ENCODE measurements around the gene MIX23.
A peak's percentile ranks its signal among the peaks of the same experiment; 100 is the strongest.

MIX23 gene

DNA sequence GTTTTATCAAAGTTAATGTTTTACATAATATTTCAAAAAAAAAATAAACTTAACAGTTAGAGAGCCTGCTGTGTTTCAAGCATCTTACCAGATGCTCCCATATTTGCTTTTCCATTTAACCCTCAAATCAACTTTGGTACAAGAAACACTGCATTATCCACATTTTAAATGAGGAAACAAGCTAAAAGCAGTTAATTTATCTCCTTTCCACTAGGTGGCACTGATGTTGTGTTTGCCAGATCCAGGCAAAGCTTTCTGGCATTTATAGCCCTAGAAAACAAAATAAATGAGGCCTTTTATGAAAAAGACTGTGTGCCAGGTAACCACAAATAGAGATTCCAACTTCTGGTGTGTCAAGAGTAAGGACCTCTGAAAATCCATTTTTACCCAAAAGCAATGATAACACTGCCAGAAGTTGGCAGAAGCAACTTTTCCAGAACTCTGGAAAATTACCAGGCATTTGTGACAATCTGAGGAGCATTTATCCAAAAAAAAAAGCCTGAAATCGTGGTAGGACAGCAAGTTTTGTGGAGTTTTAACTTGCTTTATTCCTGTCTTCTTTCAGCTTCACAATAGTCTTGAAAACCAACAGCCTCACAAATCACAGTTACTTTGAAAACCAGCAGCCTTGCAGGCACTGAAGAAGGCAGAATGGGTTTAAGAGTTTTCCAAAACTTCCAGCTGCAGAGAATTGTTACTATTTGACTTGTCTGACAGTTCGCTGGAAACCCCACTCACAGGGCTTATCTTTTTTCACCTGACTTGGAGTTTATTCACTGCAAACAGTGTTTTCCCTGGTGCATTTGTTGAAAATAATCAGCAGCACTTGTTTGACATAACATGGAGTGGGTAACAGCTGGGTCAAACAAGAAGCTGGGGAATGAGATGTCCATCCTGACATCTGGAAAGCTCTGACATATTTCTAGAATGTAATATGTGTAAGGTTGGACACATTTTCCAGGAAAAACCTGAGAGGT is 10.1 kb upstream of the MIX23 start:
- peak in 1 of 5 donors; percentile 56 for DNase-seq

DNA sequence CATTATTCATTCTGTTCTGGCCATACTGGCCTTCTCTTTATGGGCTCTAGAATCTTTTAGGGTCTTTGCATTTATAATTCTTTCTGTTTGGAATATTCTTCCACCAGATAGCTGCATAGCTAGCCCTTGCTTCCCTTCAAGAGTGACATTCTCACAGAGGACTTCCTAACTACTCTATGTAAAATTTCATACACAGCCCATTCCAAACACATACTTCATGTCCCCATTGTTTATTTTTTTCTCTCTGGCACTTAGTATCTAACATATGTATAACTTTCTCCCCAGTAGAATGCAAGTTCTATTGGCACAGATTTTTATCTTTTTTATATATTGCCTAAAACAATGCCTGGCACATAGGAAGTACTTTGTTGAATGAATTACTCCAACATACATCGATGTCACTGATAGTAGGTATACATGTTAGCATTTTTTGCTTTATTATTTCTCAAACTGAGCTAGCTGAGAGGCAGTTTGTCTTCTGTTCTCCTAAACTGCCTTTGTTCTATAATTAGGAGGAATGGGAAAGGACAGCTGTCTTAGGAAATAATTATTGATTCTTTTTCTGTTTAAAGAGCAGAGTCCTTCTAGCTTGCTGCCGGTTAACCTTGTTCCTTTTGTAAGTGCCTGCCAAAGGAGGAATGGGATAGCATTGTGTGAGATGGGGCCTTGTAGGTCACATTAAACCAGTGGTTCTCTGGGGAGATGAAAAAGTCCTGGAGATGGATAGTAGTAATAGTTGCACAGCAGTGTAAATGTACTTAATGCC is 8.8 kb upstream of the MIX23 start:
- DNase-seq, result no peak

DNA sequence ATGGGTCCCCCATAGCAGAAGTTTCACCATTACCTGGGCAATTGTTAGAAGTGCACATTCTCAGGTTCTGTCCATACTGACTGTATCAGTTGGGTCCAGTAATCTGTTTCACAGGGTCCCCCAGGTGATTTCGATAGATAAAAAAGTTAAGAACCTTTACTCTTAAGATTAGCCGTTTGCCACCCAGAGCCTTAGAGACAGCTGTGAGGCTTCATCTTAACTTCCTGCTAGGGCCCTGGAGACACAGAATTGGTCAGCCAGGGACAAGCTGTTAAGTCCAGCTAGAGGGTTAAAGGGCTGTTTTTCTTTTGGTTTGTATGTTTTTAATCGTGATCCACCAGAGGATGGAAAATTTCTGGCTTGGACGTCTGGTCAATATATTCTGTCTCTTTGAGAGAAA is 7.6 kb upstream of the MIX23 start:
- no peak for DNase-seq

DNA sequence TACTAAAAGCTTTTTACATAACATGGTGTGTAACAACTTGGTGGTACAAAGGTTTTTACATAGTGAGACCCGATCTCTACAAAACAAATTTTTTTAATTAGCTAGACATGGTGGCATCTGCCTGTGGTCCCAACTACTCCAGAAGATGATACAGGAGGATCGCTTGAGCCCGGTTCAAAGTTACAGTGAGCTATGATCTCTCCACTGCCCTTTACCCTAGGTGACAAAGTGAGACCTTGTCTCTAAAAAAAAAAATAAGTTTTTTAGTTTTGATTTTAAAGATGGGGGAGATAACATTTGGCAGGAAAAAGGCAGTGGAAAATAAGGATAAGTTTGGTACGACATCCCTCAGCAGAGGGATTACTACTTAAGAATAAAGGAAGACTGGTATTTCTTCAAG is 6.9 kb upstream of the MIX23 start:
- no peak for DNase-seq

DNA sequence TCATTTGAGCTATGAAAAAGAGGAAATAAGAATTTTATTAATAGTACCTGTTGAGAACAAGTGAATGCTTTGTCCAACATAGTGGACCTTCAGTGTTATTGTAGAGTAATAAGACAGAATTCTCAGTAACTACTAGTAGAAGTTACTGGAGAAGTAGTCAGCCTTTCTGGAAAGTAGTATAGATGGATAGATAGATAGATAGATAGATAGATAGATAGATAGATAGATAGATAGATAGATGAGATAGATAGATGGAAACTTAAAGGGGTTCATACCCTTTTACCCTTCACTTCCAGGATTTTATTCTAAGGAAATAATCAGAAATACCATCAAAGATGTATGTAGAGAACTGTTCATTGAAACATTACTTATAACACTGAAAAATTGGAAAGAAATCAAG is 6.2 kb upstream of the MIX23 start:
- no peak for DNase-seq

DNA sequence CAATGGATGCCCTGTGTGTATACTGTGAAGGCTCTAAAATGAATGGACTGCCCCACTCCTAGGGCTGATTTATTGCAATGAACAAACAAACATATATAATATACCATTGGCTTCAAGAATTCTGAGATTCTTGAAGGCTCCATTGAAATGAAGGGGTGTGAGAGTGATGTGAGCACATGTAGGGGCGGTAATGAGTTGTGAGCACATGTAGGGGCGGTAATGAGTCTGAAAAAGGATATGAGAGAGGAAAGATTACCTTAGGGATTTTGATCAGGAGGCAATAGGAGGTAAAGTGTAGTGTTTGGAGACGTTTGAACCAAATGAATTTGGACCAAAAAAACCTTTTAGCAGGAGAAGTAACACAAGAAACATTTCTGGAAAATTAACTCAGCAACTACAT is 4.7 kb upstream of the MIX23 start:
- no peak for DNase-seq

DNA sequence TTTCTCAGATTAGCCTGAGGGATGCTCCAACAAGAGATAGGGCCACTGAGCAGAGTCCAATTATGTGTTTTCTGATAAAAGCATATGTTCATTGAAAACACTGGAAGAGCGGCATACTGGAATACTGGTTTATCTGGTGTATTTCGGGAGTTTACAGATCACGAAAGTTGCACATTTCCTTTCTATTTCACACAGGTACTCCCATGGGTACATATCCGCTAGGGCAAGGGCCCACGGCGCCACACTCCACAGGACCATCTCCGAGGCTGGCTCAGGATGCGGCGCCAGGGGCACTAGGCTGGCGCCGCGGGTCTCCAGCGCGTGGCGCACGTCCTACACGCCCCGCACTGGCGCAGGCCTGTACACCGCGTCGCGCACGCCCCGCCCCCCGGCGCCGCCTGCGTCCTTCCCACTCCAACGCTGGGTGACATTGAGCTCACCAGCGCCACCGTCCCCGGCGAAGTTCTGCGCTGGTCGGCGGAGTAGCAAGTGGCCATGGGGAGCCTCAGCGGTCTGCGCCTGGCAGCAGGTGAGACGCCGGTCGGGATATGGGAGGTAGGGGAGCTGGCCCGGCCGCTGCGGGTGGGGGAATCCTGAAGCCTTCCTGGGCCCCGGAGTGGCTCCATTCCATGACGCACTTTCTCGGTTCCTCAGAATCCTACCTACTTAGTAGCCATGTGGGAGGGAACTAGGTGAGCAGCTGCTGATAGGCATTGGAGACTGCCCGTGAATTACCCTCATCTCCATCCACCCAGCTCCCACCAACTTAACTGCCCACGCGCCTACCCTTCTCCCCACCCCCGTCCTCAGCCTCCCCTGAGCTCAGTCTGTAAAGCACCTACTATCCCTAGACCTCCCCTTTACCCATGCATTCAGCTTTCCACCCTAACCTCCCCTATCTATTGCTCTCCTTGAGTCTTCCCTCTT is 1.0 kb upstream of the MIX23 start, which contains the start of gene FAM162A:
TSS of gene FAM162A (plus strand) at position 412 of the 927 bp plus-strand sequence. CDS start at position 496, 84 bp downstream.
- DNase-seq, result peak; percentile 83 to 97 (median 89)

DNA sequence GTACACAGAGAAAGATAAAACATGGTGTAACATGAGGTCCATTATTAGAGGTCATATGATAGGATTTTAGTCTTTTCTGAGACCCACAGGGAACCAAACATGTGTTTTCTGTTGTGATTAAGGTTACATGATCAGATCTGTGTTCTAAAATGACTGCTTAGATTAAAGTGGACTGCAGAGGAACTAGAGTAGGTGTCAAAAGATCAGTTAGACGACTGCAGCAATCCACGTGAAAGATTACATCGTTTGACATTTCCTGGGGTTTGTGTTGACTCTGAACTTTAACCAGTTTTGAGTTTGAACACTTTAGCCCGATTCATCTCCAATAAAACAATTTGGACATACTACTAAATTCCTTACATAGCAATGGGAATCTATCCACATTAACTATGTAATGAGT is 5.1 kb downstream of the MIX23 start:
- peak in 1 of 5 donors; percentile 74 for DNase-seq

DNA sequence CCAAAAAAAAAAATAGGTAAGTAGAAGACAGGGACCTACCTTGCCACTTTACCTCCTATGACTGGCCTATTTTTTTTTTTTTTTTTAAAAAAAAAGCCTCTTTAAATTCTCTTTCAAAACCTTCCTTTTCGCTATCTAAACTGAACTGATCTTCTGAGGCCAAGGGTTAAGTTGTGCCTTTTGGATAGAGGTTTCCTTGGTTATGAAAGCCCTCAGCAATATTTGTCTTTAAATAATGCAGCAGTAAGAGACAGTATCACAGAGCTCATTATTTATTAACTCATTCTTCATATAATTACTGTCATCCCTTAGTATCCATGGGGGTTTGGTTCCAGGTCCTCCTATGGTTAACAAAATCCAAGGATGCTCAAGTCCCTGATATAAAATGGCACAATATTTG is 9.0 kb downstream of the MIX23 start:
- no peak for DNase-seq

DNA sequence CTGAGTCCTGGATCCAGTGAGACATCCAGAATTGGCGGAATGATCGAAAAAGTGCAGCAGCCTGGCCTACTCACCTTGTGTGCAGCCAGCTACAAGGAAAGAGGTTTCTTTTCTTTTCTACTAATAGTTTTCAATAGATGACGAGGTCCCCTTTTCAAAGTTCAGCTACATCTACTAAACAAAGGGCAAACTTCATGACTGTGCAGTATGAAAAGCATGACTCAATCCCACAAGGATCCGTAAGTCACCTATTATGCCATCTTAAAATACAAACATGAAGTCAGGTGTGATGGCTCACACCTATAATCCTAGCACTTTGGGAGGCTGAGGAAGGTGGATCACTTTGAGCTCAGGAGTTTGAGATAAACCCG is 16.7 kb downstream of the MIX23 start:
- peak in 1 of 5 donors; percentile 8 for DNase-seq

DNA sequence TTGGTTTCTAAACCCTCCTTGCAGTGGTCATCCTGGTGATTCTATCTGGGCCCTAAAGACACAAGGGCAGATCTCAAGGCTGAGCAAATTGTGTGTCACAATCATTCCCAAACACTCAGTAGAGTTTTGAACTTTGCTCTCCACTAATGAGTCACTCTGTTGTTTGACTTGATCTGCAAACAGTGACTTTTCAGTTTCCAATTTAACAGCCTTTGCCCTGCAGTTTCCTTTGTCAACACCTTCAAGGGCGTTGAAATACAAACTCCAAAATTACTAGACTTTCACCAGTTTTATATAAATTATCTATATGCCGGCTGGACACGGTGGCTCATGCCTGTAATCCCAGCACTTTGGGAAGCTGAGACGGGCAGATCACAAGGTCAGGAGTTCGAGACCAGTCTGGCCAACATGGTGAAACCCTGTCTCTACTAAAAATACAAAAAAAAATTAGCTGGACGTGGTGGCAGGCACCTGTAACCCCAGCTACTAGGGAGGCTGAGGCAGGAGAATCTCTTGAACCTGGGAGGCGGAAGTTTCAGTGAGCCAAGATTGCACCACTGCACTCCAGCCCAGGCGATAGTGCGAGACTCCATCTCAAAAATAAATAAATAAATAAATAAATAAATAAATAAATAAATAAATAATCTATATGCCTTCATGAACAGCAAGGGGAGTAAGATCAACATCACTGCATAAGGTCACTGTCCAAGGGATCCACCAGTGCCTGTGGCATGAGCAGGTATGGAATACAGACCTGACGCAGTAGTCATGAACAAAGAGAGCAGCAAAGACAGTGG is 17.3 kb downstream of the MIX23 start:
- peak in 1 of 5 donors; percentile 72 for DNase-seq

DNA sequence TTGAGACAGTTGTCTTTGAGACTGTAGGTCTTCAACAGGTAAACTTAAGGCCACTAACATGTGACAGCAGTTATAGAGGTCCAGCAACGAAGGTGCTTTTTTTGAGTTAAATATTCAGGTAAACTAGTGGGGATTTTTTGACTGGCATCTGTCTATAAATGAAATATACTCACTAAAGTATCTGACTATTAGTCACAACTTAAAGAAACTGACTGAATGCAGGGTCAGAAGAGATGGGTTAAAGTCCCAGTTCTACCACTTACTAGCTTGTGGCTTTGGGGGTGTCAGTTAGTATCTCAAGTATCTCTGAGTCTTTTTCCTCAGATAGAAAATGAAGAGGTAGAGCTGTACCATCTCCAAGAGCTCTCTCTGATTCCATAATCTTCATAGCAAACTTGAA is 18.0 kb downstream of the MIX23 start:
- peak in 1 of 5 donors; percentile 28 for DNase-seq

DNA sequence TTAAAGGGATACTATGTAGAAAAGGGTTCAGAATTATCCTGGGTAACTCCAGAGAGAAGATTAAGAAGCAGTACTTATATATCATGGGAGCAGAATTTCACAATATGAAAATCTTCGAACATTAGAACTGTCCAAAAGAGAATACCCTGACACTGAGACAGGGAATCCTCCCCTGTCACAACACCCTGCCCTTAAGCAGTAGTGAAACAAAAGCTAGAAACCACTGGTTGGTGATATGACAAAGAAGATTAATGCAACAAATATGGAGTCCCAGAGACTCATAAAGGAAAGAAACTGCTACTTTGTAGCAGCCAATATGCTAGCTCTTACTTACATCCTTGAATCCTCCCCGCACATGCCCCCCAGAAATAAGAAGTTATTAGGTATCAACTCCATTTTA is 18.5 kb downstream of the MIX23 start:
- peak in 1 of 5 donors; percentile 18 for DNase-seq

DNA sequence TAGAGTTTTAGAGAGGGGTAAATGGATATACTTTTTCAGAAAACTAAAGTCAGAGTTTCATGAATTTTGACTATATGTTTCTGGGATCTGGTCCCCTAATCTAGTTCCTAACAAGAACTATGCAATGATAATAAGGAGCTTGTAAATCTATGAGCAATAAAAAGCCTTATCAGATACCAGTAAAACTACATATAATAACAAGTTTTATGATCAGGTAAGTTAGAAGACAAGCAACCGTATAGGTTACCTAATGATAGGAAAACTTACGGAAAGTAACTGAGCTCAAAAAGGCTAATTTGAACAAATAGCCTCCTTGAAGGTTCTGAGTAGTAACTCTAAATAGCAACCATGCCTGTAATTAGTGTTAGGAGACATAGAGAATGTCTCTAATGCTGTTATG is 21.0 kb downstream of the MIX23 start:
- DNase-seq, result no peak

DNA sequence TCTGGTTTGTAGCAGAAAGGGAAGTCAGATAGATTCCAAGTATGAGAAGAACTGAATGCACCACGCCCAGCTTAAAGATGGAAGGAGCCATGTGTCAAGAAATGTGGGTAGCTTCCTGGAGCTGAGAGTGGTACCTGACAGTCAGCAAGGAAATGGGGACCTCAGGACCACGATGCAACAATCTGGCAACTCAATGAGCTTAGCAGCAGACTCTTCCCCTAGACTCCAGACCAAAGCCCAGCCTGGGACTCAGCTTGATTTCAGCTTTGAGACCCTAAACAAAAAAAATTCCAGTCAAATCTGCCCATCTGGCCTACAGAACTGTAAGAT is 24.4 kb downstream of the MIX23 start:
- DNase-seq, result peak in 1 of 5 donors; percentile 66

DNA sequence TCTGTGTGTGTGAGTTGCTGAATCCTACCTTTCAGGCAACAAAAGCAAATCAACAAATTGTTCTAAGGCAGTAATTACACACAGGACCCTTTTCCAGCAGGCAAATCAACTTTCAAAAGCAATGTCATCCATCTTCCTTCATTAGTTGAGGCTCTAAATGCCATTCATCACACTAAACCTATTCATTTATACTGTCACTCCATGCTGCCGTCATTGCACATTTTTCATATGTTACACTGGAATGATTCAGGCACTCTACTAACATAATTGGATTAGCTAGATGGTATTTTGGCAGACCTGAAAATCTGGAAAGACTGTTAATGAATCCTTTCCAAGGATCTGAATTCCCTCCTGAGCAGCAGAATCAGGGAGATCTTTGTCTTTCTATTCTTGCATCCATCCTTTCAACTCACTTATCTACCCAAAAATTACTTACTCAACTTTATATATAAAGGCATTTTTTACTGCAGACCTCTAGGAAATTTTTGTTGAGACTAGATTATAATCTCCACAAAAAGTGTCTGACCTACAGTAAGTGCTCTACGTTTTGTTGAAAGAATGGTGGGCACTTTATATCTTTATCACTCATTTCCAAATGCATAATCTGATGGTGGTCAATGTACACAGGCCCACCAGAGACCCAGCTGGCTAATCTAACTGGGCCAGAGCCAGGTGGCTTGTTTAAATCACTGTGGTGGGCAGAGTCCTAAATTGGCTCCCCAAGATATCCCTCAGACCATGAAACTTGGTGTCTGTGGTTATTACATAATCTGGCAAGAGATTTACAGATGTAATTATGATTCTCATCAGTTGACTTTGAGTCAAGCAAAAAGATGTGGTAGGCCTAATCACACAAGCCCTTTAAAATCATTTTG is 25.0 kb downstream of the MIX23 start:
- no peak for DNase-seq

DNA sequence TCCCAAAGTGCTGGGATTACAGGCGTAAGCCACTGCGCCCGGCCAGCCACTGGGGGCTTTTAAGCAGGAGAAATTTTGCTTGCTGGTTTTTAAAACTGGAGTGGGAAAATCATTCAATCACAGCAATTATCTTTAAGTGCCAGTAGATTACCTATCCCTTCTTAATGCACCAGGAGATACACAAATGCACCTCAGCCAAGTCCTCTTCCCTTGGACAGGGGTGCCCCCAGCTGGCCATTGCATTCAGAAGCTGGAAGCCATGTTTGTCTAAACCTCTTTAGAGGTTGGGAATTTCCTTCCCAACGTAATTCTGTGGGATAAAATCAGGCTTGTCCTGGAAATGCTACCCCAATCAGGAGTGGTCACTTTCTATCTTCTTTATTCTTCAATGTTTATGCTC is 26.6 kb downstream of the MIX23 start:
- DNase-seq, result peak in 1 of 5 donors; percentile 19

DNA sequence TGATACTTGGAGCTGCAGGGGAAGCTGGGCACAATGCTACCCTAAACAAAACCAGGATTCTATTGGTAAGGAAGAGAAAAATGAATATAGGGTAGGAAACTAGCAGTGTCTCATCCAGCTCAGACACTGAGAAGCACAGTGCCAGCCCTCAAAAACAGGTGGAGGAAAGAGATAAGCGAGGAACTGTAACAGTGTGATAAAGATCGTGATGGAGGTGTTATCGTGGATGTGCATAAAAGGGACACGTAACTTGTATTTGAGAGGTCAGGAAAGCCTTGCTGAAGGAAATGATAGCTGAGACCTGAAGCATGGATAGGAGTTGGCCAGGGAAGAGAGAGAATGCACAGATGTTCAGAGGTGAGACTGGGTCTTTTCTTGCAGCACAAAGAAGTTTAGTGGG is 27.4 kb downstream of the MIX23 start:
- DNase-seq, result no peak

DNA sequence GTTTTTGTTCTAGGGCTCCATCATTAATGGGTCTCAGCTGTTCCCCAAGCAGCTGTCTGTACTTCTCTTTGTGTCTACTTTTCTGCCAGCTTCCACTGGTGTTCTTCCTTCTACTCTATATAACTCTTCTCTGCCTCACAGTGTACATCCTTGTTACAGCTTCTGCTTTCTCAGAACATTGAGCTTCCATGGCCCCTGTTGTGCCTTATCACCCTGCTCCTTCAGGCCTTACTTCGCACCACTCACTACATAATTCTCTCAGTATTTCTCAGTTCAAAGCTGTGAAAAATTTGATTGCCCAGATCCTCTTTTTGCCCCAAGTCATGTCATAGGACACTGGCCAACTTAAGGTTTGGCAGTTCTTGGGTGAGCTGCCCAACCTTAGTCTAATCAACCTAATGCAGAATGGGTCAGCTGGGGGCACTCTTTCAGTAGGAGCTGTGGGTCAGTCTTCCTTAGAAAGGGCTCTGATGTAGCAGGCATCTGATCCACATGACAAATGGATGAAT is 29.1 kb downstream of the MIX23 start:
- DNase-seq, result no peak

DNA sequence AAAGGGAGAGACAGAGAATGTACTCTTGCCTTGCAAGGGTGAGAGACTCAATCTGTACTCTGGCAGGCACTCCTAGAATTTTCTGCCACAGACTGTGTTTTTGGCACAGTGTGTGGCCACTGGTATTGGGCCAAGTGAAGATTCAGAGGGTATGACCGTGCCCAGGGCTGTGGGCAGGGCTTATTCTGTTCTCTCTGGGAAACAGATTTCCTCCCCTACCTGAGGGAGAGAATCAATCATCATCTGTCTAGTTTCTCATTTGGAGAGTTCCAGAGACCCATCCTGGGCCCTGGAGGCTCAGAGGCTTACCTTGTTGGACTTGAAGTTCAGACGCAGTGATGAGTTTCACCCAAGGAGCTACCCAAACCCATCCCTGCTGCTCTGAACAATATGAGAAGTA is 29.8 kb downstream of the MIX23 start:
- DNase-seq, result no peak

DNA sequence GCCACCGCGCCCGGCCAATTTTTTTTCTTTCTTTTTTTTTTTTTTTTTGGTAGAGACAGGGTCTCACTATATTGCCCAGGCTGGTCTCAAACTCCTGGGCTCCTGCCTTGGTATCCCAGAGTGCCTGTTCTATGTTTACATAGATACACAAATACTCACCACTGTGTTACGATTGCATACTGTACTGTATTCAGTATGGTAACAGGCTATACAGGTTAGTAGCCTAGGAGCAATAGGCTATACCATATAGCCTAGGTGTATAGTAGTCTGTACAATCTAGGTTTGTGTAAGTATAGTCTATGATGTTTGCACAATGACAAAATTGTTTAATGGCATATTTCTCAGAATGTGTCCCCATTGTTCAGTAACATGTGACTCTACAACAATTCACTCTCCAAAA is 31.4 kb downstream of the MIX23 start:
- no peak for DNase-seq

Measured in T-helper 1 cell (primary cell).